Brain microvascular endothelial cell (primary cell): ENCODE results near the gene PTPN3.

ENCODE experiments used
- DNase-seq: peaks from one replicate; pipeline ENCODE4 v3.0.0-alpha.2; 2020
- H3K27ac ChIP-seq: fragments of 250-450 bp; sonication (Bioruptor Pico); 2 replicates; pipeline ENCODE4 v1.5.1; 2020; ENCODE audit warnings: mild to moderate bottlenecking, moderate library complexity
- H3K27me3 ChIP-seq: fragments of 250-450 bp; sonication (Bioruptor Pico); replicated peaks from 2 replicates; pipeline ENCODE4 v1.5.1; 2020; ENCODE audit warnings: mild to moderate bottlenecking
- H3K36me3 ChIP-seq: fragments of 250-450 bp; sonication (Bioruptor Pico); replicated peaks from 2 replicates; pipeline ENCODE4 v1.5.1; 2020; ENCODE audit warnings: mild to moderate bottlenecking
- H3K4me3 ChIP-seq: 2 replicates; pipeline ENCODE4 v1.5.1; 2011; ENCODE audit warnings: low read depth, mild to moderate bottlenecking, control low read depth, low read length, moderate library complexity
- CTCF ChIP-seq: IDR thresholded peaks from 2 replicates; pipeline ENCODE4 v1.5.1; 2011; ENCODE audit warnings: low read depth, mild to moderate bottlenecking, moderate library complexity, low read length, control low read depth, inconsistent platforms; ENCODE audit errors: missing control alignments
- in situ Hi-C: cut with HindIII; loops from 2 replicates; pipeline ENCODE4 v1.10.0; 2017; ENCODE audit warnings: low sequenced_read_pairs, low pct_ligation_motif_present

Gene PTPN3

GRCh38 chr9:109493648-109494047, 4.5 kb downstream of the PTPN3 start:
- no peaks in the 10 kb centered on the region for H3K27me3 ChIP-seq
- TF ChIP-seq CTCF, result no peak
- no peaks in the 10 kb centered on the region for H3K36me3 ChIP-seq
- no peak for DNase-seq
- H3K4me3 ChIP-seq, result no peak overlapping the region
- H3K27ac ChIP-seq, result no peak overlapping the region
- in situ Hi-C loops, result no loop called here

DNA sequence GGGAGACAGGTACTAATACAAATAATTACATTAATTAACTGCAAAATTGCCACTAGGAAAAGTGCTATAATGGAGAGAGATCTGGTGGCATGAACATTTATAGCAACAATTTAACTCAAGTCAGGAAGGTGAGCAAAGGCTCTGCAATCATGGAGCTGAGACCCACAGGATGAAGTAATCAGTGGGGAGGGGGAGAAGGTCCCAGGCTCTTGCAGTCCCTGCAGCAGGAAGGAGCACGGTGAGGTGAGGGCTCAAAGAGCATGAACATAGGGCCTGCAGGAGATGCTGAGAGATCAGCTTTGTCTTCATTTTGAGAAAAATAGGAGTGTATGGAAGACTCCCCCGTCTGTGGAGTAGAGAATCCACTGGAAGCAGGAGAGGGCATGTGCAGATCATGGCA, 6.5 kb downstream of the PTPN3 start:
- in situ Hi-C loops, result no loop called here
- H3K27me3 ChIP-seq, result no peaks in the 10 kb centered on the region
- no peaks in the 10 kb centered on the region for H3K36me3 ChIP-seq
- no peak for TF ChIP-seq CTCF
- H3K4me3 ChIP-seq, result no peak overlapping the region
- no peak overlapping the region for H3K27ac ChIP-seq
- DNase-seq, result no peak

DNA sequence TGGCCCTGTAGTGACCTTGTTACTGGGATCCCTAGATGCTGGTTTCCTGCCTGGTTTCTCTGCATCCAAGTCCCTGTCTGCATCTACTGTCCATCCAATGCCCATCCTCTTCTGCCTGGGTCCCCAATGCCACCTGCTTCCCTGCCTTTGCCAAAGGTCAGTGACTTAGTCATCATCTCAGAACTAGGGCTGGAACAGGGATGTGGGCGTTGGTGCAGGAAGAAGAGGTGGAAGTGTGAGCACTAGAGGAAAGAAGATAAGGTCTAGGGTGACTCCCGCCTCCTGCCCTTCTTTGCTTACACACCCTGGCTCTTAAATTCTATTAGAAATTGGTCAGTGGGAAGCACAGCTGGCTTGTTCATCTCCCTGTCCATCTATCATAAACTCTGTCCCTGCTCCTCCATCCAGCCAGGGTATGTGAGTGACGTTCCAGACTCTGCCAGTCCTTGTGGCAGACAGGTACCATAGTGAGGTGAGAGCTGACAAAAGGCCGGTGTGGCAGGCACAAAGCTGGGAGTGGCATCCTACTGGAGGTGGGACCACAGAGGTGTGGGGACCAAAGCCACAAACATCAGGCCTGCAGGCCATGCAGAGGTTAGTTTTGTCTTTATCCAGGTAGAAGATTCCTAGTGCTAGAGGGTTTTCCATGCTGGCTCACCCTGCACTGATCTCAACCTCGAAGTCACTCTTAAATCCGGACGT, 9.2 kb downstream of the PTPN3 start:
- no peak for TF ChIP-seq CTCF
- in situ Hi-C loops, result no loop called here
- DNase-seq, result no peak
- Histone ChIP-seq H3K27me3 (no peaks in the 10 kb centered on the region), H3K27ac (no peak overlapping the region), H3K36me3 (no peaks in the 10 kb centered on the region), H3K4me3 (no peak overlapping the region)

- Histone ChIP-seq H3K4me3 (no peak overlapping the region), H3K27me3 (no peaks in the 10 kb centered on the region), H3K36me3 (peaks cover 3% of the 10 kb centered on the region), H3K27ac (no peak overlapping the region)
- in situ Hi-C loops, result no loop called here
- DNase-seq, result no peak
- TF ChIP-seq CTCF, result no peak
Observed at GRCh38 chr9:109488351-109488750, 9.8 kb downstream of the PTPN3 start.

- Histone ChIP-seq H3K27ac (no peak overlapping the region), H3K27me3 (no peaks in the 10 kb centered on the region), H3K36me3 (peaks cover 3% of the 10 kb centered on the region), H3K4me3 (no peak overlapping the region)
- in situ Hi-C loops, result no loop called here
- TF ChIP-seq CTCF, result no peak
- DNase-seq, result no peak
Observed at GRCh38 chr9:109487247-109487646, 10.9 kb downstream of the PTPN3 start.
